Lower leg skin (tissue), 3 donors: ENCODE measurements around the gene HOXA1.

Source experiments
- POLR2A ChIP-seq, 2 donors: fragments of 450-650 bp; IDR thresholded peaks; one replicate each; pipeline ENCODE4 v1.6.1; 2016 to 2017; ENCODE audit warnings: antibody characterized with exemption in 2 of 2, mild to moderate bottlenecking in 1 of 2, moderate library complexity in 1 of 2
- TF ChIP-seq, protein P1 (sequence below), 3 donors: fragments of 450-650 bp; IDR thresholded peaks; one replicate each; pipeline ENCODE4 v1.5.1; 2016; ENCODE audit warnings: antibody characterized with exemption in 3 of 3, mild to moderate bottlenecking in 3 of 3, moderate library complexity in 2 of 3

DNA sequence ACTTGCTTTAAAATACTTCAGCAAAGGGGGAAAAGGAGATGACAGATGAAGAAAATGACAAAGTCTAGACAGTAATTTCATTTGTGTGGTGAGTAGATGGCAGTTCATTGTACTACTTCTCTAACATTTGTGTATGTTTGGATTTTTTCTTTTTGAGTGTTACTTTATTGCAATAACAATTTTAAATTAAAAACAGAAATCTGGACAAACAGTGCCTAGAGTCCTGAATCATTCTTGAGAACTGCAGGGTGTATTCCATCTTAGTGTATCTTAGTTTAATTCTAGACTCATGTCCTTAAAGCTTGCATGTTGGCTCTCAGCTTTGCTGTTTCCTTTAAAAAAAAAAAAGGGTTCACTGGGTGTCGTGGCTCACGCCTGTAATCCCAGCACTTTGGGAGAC is 31.1 kb downstream of the HOXA1 start:
- TF ChIP-seq, protein P1, sequence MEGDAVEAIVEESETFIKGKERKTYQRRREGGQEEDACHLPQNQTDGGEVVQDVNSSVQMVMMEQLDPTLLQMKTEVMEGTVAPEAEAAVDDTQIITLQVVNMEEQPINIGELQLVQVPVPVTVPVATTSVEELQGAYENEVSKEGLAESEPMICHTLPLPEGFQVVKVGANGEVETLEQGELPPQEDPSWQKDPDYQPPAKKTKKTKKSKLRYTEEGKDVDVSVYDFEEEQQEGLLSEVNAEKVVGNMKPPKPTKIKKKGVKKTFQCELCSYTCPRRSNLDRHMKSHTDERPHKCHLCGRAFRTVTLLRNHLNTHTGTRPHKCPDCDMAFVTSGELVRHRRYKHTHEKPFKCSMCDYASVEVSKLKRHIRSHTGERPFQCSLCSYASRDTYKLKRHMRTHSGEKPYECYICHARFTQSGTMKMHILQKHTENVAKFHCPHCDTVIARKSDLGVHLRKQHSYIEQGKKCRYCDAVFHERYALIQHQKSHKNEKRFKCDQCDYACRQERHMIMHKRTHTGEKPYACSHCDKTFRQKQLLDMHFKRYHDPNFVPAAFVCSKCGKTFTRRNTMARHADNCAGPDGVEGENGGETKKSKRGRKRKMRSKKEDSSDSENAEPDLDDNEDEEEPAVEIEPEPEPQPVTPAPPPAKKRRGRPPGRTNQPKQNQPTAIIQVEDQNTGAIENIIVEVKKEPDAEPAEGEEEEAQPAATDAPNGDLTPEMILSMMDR (IDR thresholded peaks at IDR 0.05) = no peak
- no peak for TF ChIP-seq POLR2A (IDR thresholded peaks at IDR 0.05)
